PC-9 (cell line): Measurements from ENCODE around the gene EIF2AK3. TPM values are rescaled to one million over a fixed set of nuclear protein-coding genes. Genes with fewer than 3 reads are reported as not detected.

ENCODE experiments used
- BruUV-seq: library from RNA; stranded (reverse); fragments of 400-500 nt; replicated peaks from 2 replicates; lab custom pipeline; 2021; lab: Mats Ljungman, UMichigan
- CTCF ChIA-PET: fragments of 300-600 bp; sonication (Branson Sonifier 250); formaldehyde crosslinking; loops from one replicate; lab custom pipeline; 2022; ENCODE audit warnings: antibody characterized with exemption; lab: Charles Lee
- POLR2A ChIA-PET: fragments of 300-600 bp; sonication (Branson Sonifier 250); formaldehyde crosslinking; loops from one replicate; lab custom pipeline; 2022; ENCODE audit warnings: antibody characterized with exemption; ENCODE audit not compliant: unreplicated experiment; lab: Charles Lee
- DNase-seq, 2 experiments: peaks; one replicate each; pipeline versions ENCODE4 v3.0.0 to v3.0.0-alpha.2; 2015 to 2022; ENCODE audit warnings: mixed read lengths in 1 of 2
- H2AFZ ChIP-seq: fragments of 200-600 bp; sonication (generic); 2 replicates; pipeline ENCODE4 v1.8.1; 2017; ENCODE audit warnings: antibody characterized with exemption
- H3F3A ChIP-seq: fragments of 200-600 bp; sonication (generic); 2 replicates; pipeline ENCODE4 v1.8.1; 2017; ENCODE audit warnings: antibody characterized with exemption, mild to moderate bottlenecking, low read depth; ENCODE audit not compliant: insufficient read depth
- H3K27ac ChIP-seq: fragments of 200-600 bp; sonication (generic); 2 replicates; pipeline ENCODE4 v1.6.1; 2016; ENCODE audit warnings: mixed run types
- H3K27me3 ChIP-seq: fragments of 200-600 bp; sonication (generic); 2 replicates; pipeline ENCODE4 v1.6.1; 2016; ENCODE audit warnings: low read depth, mixed run types; ENCODE audit not compliant: insufficient read depth
- H3K36me3 ChIP-seq: fragments of 200-600 bp; sonication (generic); 2 replicates; pipeline ENCODE4 v1.6.1; 2016; ENCODE audit warnings: low read depth, mixed run types
- H3K4me1 ChIP-seq: fragments of 200-600 bp; sonication (generic); replicated peaks from 2 replicates; pipeline ENCODE4 v1.6.1; 2016; ENCODE audit warnings: mixed run types; ENCODE audit not compliant: insufficient read depth
- H3K4me2 ChIP-seq: fragments of 200-600 bp; sonication (generic); 2 replicates; pipeline ENCODE4 v1.6.1; 2017; ENCODE audit warnings: mixed run types
- H3K4me3 ChIP-seq: fragments of 200-600 bp; sonication (generic); 2 replicates; pipeline ENCODE4 v1.6.1; 2016; ENCODE audit warnings: mixed run types
- H3K79me2 ChIP-seq: fragments of 200-600 bp; sonication (generic); 2 replicates; pipeline ENCODE4 v1.6.1; 2017; ENCODE audit warnings: low read depth, mixed run types
- H3K9me2 ChIP-seq: fragments of 200-600 bp; sonication (generic); 2 replicates; pipeline ENCODE4 v1.8.1; 2017; ENCODE audit warnings: mild to moderate bottlenecking; ENCODE audit not compliant: insufficient read depth
- H3K9me3 ChIP-seq: fragments of 200-600 bp; sonication (generic); 2 replicates; pipeline ENCODE4 v1.8.1; 2016; ENCODE audit warnings: low read depth; ENCODE audit not compliant: insufficient read depth
- H4K20me1 ChIP-seq: fragments of 200-600 bp; sonication (generic); 2 replicates; pipeline ENCODE4 v1.8.1; 2017; ENCODE audit not compliant: insufficient read depth
- EZH2 ChIP-seq: fragments of 200-600 bp; sonication (generic); IDR thresholded peaks from 2 replicates; pipeline ENCODE4 v1.8.0; 2017; ENCODE audit warnings: antibody characterized with exemption, low read depth
- intact Hi-C: fragments of 100-400 bp; cut with micrococcal nuclease; formaldehyde crosslinking; loops from one replicate; pipeline ENCODE4 v1.10.0; 2022; ENCODE audit not compliant: unreplicated experiment
- total RNA-seq: library from RNA; stranded (reverse); gene quantifications from 2 replicates; pipeline ENCODE4 v1.2.3, GENCODE V29; 2021
- TF ChIP-seq, protein P1 (sequence below): fragments of 200-600 bp; sonication (generic); conservative IDR thresholded peaks from 2 replicates; pipeline ENCODE4 v1.6.1; 2017; ENCODE audit warnings: mixed run types, antibody characterized with exemption, mild to moderate bottlenecking, moderate library complexity

The EIF2AK3 gene
- total RNA-seq, 1 experiment from 2014 or later, result 8.8 TPM

DNA sequence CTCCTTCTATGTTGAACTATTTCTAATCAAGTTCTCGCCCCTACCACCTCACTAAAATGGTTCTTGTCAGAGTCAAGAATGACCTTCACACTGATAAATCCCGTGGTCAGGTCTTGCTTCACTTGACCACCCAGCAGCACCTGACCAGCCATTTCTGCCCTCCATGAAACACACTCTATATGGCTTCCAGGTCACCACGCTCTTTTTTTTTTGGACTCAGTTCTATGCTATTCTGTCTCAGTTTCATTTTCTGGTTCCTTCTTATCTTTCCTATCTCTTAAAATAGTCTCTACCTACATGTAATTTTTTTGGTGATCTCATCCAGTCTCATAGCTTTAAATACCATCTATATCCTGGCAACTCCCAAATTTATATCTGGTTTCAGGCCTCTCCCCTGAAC lies 11.4 kb downstream of the EIF2AK3 start:
- H3K27me3 ChIP-seq, result no peaks in the 10 kb centered on the region
- H4K20me1 ChIP-seq, result no peaks in the 10 kb centered on the region
- no peak overlapping the region for H3K4me3 ChIP-seq
- H3K27ac ChIP-seq, result no peak overlapping the region
- H3K36me3 ChIP-seq, result no peaks in the 10 kb centered on the region
- H3K79me2 ChIP-seq, result peaks cover 35% of the 10 kb centered on the region
- ChIA-PET POLR2A (interaction anchor here (1.1 kb wide), 1 partner anchor 12 kb away, joined by 6 read pairs; no protein-coding TSS in a partner anchor), CTCF (no interaction called here)
- no peak overlapping the region for H2AFZ ChIP-seq
- H3K9me3 ChIP-seq, result no peaks in the 10 kb centered on the region
- DNase-seq, result no peak
- H3K4me1 ChIP-seq, result no peaks in the 10 kb centered on the region
- no TSS peak for BruUV-seq
- intact Hi-C loops, result no loop called here
- no peaks in the 10 kb centered on the region for H3K9me2 ChIP-seq
- no peak overlapping the region for H3K4me2 ChIP-seq
- TF ChIP-seq, protein P1, sequence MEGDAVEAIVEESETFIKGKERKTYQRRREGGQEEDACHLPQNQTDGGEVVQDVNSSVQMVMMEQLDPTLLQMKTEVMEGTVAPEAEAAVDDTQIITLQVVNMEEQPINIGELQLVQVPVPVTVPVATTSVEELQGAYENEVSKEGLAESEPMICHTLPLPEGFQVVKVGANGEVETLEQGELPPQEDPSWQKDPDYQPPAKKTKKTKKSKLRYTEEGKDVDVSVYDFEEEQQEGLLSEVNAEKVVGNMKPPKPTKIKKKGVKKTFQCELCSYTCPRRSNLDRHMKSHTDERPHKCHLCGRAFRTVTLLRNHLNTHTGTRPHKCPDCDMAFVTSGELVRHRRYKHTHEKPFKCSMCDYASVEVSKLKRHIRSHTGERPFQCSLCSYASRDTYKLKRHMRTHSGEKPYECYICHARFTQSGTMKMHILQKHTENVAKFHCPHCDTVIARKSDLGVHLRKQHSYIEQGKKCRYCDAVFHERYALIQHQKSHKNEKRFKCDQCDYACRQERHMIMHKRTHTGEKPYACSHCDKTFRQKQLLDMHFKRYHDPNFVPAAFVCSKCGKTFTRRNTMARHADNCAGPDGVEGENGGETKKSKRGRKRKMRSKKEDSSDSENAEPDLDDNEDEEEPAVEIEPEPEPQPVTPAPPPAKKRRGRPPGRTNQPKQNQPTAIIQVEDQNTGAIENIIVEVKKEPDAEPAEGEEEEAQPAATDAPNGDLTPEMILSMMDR, result no peak
- TF ChIP-seq EZH2, result no peak
- H3F3A ChIP-seq, result no peaks in the 10 kb centered on the region

DNA sequence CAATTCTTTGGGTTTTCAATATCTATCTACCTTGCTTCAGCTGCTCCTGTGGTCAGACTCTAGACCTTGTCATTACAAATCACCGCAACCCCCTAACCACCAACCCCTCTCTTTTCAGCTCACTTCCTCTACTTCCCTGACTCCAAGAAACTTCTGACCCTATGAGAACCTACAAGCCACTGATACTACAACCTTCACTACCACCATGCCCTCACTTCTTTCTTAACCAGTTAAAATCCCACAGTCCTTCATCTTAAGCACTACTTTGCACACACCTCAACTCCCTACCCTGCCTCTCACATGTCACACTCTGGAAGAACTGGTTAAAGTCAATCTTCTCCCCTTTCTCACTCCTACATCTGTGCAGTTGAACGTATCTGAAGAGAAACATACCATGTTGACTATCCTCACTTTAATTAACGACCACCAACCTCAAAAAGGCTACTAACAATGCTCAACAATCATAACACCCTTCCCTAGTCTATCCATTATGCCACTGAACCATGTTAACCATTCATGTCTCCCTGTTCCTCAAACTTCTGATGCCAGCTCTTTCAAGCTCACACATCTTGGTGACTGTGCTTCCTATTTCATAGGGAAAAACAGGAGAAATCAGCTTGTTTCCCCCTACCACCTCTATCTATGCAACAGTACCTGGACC lies 12.6 kb downstream of the EIF2AK3 start:
- Histone ChIP-seq H3K9me2 (no peaks in the 10 kb centered on the region), H3K4me3 (no peak overlapping the region), H3K79me2 (peaks cover 25% of the 10 kb centered on the region), H3K36me3 (no peaks in the 10 kb centered on the region), H3K27me3 (no peaks in the 10 kb centered on the region), H3K27ac (no peak overlapping the region), H3K9me3 (no peaks in the 10 kb centered on the region), H3K4me2 (no peak overlapping the region), H4K20me1 (no peaks in the 10 kb centered on the region), H3F3A (0 out of 2 replicates have a peak, but pooled peaks cover under 1% of the 10 kb centered on the region), H3K4me1 (peaks cover 9% of the 10 kb centered on the region), H2AFZ (no peak overlapping the region)
- ChIA-PET CTCF (no interaction called here), POLR2A (interaction anchor here (1.1 kb wide), 1 partner anchor 13 kb away, joined by 6 read pairs; no protein-coding TSS in a partner anchor)
- TF ChIP-seq EZH2, result no peak
- TF ChIP-seq, protein P1, result no peak
- intact Hi-C loops, result no loop called here
- no peak for DNase-seq
- BruUV-seq, result no TSS peak

DNA sequence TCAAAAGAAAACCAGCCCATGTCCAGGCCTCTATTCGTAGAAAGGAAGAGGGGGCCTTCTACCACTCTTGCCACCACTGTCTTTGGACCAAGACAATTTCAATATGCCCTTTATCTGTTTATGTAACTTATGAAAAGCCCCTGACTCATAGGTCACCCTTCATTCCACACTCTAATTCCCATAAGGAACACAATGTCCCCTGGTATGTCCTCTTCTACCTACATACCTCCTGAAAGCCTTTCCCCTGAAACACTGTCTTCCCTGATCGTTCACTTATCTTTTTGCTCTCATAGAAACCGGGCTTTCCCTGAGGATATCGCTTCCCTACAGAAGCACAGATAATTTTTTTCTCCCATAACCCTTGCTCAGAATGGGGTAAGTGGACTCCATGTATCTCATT lies 13.3 kb downstream of the EIF2AK3 start:
- Histone ChIP-seq H3K4me1 (peaks cover 16% of the 10 kb centered on the region), H3K27ac (no peak overlapping the region), H3F3A (peaks cover 7% of the 10 kb centered on the region), H3K36me3 (no peaks in the 10 kb centered on the region), H2AFZ (no peak overlapping the region), H3K9me3 (no peaks in the 10 kb centered on the region), H3K79me2 (peaks cover 25% of the 10 kb centered on the region), H3K27me3 (no peaks in the 10 kb centered on the region), H3K4me2 (no peak overlapping the region), H3K9me2 (no peaks in the 10 kb centered on the region), H3K4me3 (no peak overlapping the region), H4K20me1 (no peaks in the 10 kb centered on the region)
- no TSS peak for BruUV-seq
- no peak for TF ChIP-seq EZH2
- TF ChIP-seq, protein P1, result no peak
- intact Hi-C loops, result no loop called here
- ChIA-PET POLR2A (no interaction called here), CTCF (no interaction called here)
- DNase-seq, result no peak
